Activated gamma-delta T cell (primary cell): ENCODE measurements around the gene GPR107.

Experiments
- DNase-seq: peaks from one replicate; lab custom pipeline; 2025; lab: John Stamatoyannopoulos, UW

The GPR107 gene

GRCh38 chr9:130110166-130110565 lies 56.5 kb downstream of the GPR107 start:
- no peak for DNase-seq

GRCh38 chr9:130110596-130111021 lies 56.9 kb downstream of the GPR107 start:
- DNase-seq: no peak

- no peak for DNase-seq
Observed at GRCh38 chr9:130111786-130112537, 58.3 kb downstream of the GPR107 start.

GRCh38 chr9:130112538-130113151 lies 58.9 kb downstream of the GPR107 start:
- DNase-seq: no peak

GRCh38 chr9:130114741-130115140 lies 61.0 kb downstream of the GPR107 start:
- no peak for DNase-seq

- DNase-seq: no peak
Observed at GRCh38 chr9:130116346-130116745, 62.6 kb downstream of the GPR107 start.

GRCh38 chr9:130117376-130117775 lies 63.7 kb downstream of the GPR107 start:
- DNase-seq: no peak

GRCh38 chr9:130117816-130118632 lies 64.3 kb downstream of the GPR107 start:
- DNase-seq: no peak

- no peak for DNase-seq
Observed at GRCh38 chr9:130118841-130119518, 65.3 kb downstream of the GPR107 start.

GRCh38 chr9:130119519-130120298 lies 66.0 kb downstream of the GPR107 start:
- DNase-seq: no peak

- DNase-seq: no peak
Observed at GRCh38 chr9:130120299-130120587, 66.5 kb downstream of the GPR107 start.

- no peak for DNase-seq
Observed at GRCh38 chr9:130120832-130121231, 67.1 kb downstream of the GPR107 start.

GRCh38 chr9:130122456-130122855 lies 68.8 kb downstream of the GPR107 start:
- no peak for DNase-seq

- DNase-seq: no peak
Observed at GRCh38 chr9:130124085-130124860, 70.6 kb downstream of the GPR107 start.

GRCh38 chr9:130126721-130127433 lies 73.2 kb downstream of the GPR107 start:
- DNase-seq: no peak

- DNase-seq: no peak
Observed at GRCh38 chr9:130128251-130128650, 74.5 kb downstream of the GPR107 start.

GRCh38 chr9:130128733-130129431 lies 75.2 kb downstream of the GPR107 start:
- no peak for DNase-seq

- DNase-seq: no peak
Observed at GRCh38 chr9:130129432-130130061, 75.8 kb downstream of the GPR107 start.

- DNase-seq: no peak
Observed at GRCh38 chr9:130132746-130133145, 79.0 kb downstream of the GPR107 start.
